Measurements from ENCODE around the gene CAPZB.

DNA sequence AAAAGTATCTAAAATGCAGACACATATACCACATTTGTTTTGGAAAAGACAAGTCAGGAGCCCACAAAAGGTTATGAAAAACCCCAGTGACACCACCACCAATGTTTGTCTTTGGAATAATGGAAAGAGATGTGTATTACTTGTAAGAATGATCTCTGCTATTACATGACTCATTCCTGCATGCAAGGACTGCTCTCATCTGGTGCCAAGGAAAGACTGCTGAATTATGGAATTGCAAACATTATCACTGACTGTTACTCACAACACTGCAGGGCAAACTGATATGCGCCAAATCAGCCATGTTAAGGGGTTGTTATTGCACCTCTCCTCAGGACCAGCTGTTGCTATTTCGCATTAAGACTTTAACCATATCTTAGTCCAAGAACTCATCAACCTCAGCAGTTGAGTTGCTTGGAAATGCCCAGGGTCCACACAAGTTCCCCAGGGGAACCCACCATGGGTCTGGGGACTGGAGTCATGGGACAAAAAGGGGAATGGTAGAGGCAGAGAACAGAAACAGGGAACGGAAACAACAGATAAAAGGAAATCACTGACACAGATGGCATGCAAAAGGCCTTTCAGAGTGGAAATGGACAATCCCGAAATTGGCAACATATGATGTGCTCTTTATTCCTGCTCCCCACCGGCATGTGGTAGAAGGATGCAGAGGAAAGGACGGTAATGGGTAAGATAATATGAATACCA, 34.4 kb downstream of the CAPZB start:
- TF ChIP-seq POLR2AphosphoS5 (IDR thresholded peaks at IDR 0.05; ENCODE audit: low read depth, low read length): no peak
- TF ChIP-seq, protein P1, sequence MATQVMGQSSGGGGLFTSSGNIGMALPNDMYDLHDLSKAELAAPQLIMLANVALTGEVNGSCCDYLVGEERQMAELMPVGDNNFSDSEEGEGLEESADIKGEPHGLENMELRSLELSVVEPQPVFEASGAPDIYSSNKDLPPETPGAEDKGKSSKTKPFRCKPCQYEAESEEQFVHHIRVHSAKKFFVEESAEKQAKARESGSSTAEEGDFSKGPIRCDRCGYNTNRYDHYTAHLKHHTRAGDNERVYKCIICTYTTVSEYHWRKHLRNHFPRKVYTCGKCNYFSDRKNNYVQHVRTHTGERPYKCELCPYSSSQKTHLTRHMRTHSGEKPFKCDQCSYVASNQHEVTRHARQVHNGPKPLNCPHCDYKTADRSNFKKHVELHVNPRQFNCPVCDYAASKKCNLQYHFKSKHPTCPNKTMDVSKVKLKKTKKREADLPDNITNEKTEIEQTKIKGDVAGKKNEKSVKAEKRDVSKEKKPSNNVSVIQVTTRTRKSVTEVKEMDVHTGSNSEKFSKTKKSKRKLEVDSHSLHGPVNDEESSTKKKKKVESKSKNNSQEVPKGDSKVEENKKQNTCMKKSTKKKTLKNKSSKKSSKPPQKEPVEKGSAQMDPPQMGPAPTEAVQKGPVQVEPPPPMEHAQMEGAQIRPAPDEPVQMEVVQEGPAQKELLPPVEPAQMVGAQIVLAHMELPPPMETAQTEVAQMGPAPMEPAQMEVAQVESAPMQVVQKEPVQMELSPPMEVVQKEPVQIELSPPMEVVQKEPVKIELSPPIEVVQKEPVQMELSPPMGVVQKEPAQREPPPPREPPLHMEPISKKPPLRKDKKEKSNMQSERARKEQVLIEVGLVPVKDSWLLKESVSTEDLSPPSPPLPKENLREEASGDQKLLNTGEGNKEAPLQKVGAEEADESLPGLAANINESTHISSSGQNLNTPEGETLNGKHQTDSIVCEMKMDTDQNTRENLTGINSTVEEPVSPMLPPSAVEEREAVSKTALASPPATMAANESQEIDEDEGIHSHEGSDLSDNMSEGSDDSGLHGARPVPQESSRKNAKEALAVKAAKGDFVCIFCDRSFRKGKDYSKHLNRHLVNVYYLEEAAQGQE (IDR thresholded peaks at IDR 0.05; ENCODE audit: insufficient read depth in 1 of 2, low read depth in 2 of 2, low read length in 2 of 2): no peak
